Lung (tissue), 12 donors: Measurements from ENCODE around the gene ALDH4A1. TPM values are rescaled to one million over a fixed set of nuclear protein-coding genes. Genes with fewer than 3 reads are reported as not detected.

ENCODE experiments used
- ATAC-seq: fragments of 200-7000 bp; cut with Tn5 transposase; one replicate; pipeline ENCODE4 v1.9.1; 2020; ENCODE audit warnings: moderate number of reproducible peaks; ENCODE audit not compliant: insufficient read depth, low FRiP score
- DNase-seq, 3 donors: peaks; one replicate each; pipeline ENCODE4 v3.0.0-alpha.2; 2013 to 2017
- H3K27ac ChIP-seq, 2 donors: one replicate each; pipeline ENCODE4 v1.5.1; 2013; ENCODE audit warnings: mild to moderate bottlenecking in 2 of 2, moderate library complexity in 2 of 2, control low read depth in 1 of 2, inconsistent platforms in 1 of 2, low read depth in 1 of 2, low read length in 1 of 2
- H3K27me3 ChIP-seq, 3 donors: one replicate each; pipeline ENCODE4 v1.5.1; 2013; ENCODE audit warnings: low read length in 2 of 3; ENCODE audit not compliant: control insufficient read depth in 3 of 3, insufficient read depth in 3 of 3
- H3K36me3 ChIP-seq, 4 donors: one replicate each; pipeline ENCODE4 v1.5.1; 2013; ENCODE audit warnings: low read length in 4 of 4, mild to moderate bottlenecking in 1 of 4, moderate library complexity in 1 of 4; ENCODE audit not compliant: control insufficient read depth in 4 of 4, insufficient read depth in 4 of 4
- H3K4me1 ChIP-seq, 5 donors: one replicate each; pipeline ENCODE4 v1.5.1; 2013; ENCODE audit warnings: low read length in 5 of 5, mild to moderate bottlenecking in 2 of 5, moderate library complexity in 1 of 5; ENCODE audit not compliant: control insufficient read depth in 5 of 5, insufficient read depth in 5 of 5
- H3K4me3 ChIP-seq: one replicate; pipeline ENCODE4 v1.5.1; 2013; ENCODE audit warnings: mild to moderate bottlenecking, control low read depth, moderate library complexity
- H3K9ac ChIP-seq, 2 donors: one replicate each; pipeline ENCODE4 v1.5.1; 2013; ENCODE audit warnings: low read length in 2 of 2, control low read depth in 1 of 2; ENCODE audit not compliant: insufficient read depth in 1 of 2
- H3K9me3 ChIP-seq, 4 donors: one replicate each; pipeline ENCODE4 v1.5.1; 2013; ENCODE audit warnings: low read length in 3 of 4, mild to moderate bottlenecking in 1 of 4, moderate library complexity in 1 of 4; ENCODE audit not compliant: control insufficient read depth in 4 of 4, insufficient read depth in 3 of 4
- CTCF ChIP-seq: IDR thresholded peaks from 2 replicates; pipeline ENCODE4 v1.5.1; 2012; ENCODE audit warnings: mild to moderate bottlenecking; ENCODE audit errors: control extremely low read depth, extremely low read depth
- WGBS, 2 donors: extraction: QIAGEN DNeasy Blood & Tissue Kit; methylation state at CpG; one replicate each; pipeline ENCODE4 v1.1.7; 2013; 5-methylcytosine and 5-hydroxymethylcytosine counted together
- polyA plus RNA-seq, 2 donors: library from polyadenylated mRNA; stranded (reverse); fragments of 200-250 nt; gene quantifications; one replicate each; pipeline ENCODE4 v1.2.1, GENCODE V29; 2013
- total RNA-seq, 2 donors: library from RNA; depleted of rRNA in 1 of 2; stranded (reverse); fragments of >200 nt in 1 of 2; gene quantifications; one replicate each; pipeline ENCODE4 v1.2.1, GENCODE V29; 2014 to 2021
- donor health status: control.
- donor health status: control.
- donor health status: Bipolar disorder and iron deficiency.
- donor health status: healthy.
- donor health status: DM: yes; HTN: yes; CAD: no.

The ALDH4A1 gene
- total and polyA plus RNA-seq, 4 donors = 6.4 to 16.3 (median 11.2) TPM

- no peak for TF ChIP-seq CTCF
- peaks cover 0 to 2% (median under 1%) of the 10 kb centered on the region in 4 donors for H3K36me3 ChIP-seq
- H3K27ac ChIP-seq = peak overlapping the region in 1 of 2 donors; percentile 94
- H3K9ac ChIP-seq = peak overlapping the region in 1 of 2 donors; percentile 88
- H3K9me3 ChIP-seq = no peaks in the 10 kb centered on the region
- ATAC-seq (no peak), DNase-seq (peak in 1 of 3 donors; percentile 7)
- H3K4me1 ChIP-seq = peaks cover 3 to 80% (median 45%) of the 10 kb centered on the region in 5 donors
- no peaks in the 10 kb centered on the region for H3K27me3 ChIP-seq
- 37 to 56% methylated on average over 15 of the region's 15 CpGs for WGBS, 2 donors
- no peak overlapping the region for H3K4me3 ChIP-seq
Measured at GRCh38 chr1:18948048-18948912, 45.9 kb upstream of the ALDH4A1 start.

- no peak overlapping the region for H3K9ac ChIP-seq
- no peaks in the 10 kb centered on the region for H3K9me3 ChIP-seq
- no peak overlapping the region for H3K4me3 ChIP-seq
- ATAC-seq (no peak), DNase-seq (no peak)
- H3K27ac ChIP-seq = no peak overlapping the region
- peaks cover 3 to 76% (median 45%) of the 10 kb centered on the region in 5 donors for H3K4me1 ChIP-seq
- WGBS, 2 donors = 81 to 89% methylated on average over 9 of the region's 9 CpGs
- TF ChIP-seq CTCF = no peak
- peaks cover 0 to 5% (median under 1%) of the 10 kb centered on the region in 4 donors for H3K36me3 ChIP-seq
- no peaks in the 10 kb centered on the region for H3K27me3 ChIP-seq
Measured at GRCh38 chr1:18947570-18947969, 45.2 kb upstream of the ALDH4A1 start.

GRCh38 chr1:18946550-18947381 is 44.4 kb upstream of the ALDH4A1 start:
- Histone ChIP-seq H3K9ac (peak overlapping the region in 1 of 2 donors; percentile 23), H3K9me3 (no peaks in the 10 kb centered on the region), H3K27me3 (no peaks in the 10 kb centered on the region), H3K4me1 (peaks cover 3 to 79% (median 49%) of the 10 kb centered on the region in 5 donors), H3K36me3 (peaks cover 0 to 5% (median under 1%) of the 10 kb centered on the region in 4 donors), H3K27ac (no peak overlapping the region), H3K4me3 (no peak overlapping the region)
- peak; percentile 31 for ATAC-seq
- TF ChIP-seq CTCF = no peak
- DNase-seq = peak in 1 of 3 donors; percentile 4
- WGBS, 2 donors = 74 to 75% methylated on average over 15 of the region's 15 CpGs
